Ishikawa (cell line): ENCODE results near the gene BRK1.

Source experiments
- MAX ChIP-seq: IDR thresholded peaks from 2 replicates; pipeline ENCODE4 v1.6.1; 2012
- RAD21 ChIP-seq: IDR thresholded peaks from 2 replicates; pipeline ENCODE4 v1.6.1; 2012; ENCODE audit warnings: low read depth

- TF ChIP-seq MAX (no peak), RAD21 (no peak)
These were observed 50.7 kb downstream of the BRK1 start for GRCh38 chr3:10166213-10166604.
